GM19395 (cell line): ENCODE data around the gene ZKSCAN8.

Experiments
- ATAC-seq: cut with Tn5 transposase; IDR thresholded peaks from one replicate; pipeline ENCODE4 v1.9.1; 2021; ENCODE audit warnings: mild to moderate bottlenecking, moderate library complexity; ENCODE audit not compliant: unreplicated experiment

Gene ZKSCAN8

DNA sequence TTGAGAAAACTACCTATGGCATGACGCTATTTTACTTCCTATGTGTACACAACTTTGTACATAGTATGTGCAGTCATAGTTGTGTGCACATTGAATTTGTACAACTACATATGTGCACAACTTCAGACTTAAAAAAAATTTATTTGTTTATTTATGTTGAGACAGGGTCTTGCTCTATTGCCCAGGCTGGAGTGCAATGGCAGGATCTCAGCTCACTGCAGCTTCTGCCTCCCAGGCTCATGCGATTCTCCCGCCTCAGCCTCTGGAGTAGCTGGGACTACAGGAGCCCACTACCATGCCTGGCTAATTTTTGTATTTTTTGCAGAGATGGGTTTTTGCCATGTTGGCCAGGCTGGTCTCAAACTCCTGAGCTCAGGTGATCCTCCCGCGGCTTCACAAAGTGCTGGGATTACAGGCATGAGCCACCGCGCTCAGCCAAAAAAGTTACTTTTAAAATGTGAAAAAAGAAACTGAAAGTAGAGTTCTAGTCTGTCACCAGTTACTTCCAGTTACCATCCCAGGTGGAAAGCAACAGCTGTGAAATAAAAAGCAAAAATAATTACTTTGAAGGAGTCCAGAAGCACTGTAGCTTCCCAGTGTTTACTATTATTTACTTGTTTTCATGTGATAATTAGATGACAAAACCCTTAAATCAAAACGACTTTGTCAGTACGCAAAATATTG lies 1.7 kb upstream of the ZKSCAN8 start:
- ATAC-seq = no peak

DNA sequence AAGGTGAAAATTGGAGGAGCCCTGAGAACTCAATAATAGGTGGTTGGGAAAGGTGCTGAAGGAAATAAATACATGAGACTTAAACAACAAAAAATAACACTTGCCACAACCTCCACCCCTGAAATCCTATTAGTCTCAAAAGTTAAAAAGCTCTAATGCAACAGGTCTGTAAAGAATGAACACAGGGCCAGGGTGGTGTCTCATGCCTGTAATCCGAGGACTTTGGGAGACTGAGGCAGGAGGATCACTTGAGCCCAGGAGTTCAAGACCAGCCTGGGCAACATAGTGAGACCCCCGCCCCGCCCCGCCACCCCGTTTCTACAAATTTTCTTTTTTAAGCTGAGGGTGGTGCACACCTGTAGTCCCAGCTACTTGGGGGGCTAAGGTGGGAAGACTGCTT lies 1.1 kb upstream of the ZKSCAN8 start:
- ATAC-seq = no peak

DNA sequence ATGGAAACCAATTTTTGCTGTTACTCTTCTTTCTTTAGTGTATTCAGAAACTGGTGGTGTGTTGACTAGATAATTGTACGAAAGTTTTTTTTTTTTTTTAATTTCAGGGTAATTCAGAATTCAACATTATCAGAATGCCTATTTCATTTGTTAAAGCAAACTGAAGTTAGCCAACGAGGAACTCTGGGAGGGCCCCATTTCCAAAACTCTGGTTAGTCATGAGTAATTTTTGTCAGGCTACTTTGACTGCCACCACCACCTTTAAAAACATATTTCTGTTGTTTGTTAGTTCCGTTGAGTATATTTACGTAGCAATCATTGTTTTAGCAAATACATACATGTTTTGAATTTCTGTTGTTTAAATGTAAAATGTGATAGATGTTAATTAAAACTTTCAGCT lies 763 bp downstream of the ZKSCAN8 start:
- no peak for ATAC-seq

DNA sequence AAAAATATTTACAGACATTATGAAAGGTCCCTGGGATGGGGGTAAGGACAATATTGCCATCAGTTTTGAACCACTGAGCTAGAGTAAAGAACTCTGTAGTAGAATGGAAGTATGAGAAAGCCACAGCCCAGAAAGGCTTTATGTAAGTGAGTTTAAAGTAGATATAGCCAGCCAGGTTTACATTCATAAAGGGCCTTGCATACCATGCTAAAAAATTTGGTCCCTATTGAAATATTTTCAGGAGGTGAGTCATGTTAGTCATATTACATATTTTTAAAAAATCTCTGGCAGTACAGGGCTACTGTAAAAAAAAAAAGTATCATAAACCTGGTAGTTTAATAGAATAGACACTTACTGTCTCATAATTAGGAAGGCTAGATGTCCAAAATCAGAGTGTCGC lies 3.5 kb downstream of the ZKSCAN8 start:
- no peak for ATAC-seq

DNA sequence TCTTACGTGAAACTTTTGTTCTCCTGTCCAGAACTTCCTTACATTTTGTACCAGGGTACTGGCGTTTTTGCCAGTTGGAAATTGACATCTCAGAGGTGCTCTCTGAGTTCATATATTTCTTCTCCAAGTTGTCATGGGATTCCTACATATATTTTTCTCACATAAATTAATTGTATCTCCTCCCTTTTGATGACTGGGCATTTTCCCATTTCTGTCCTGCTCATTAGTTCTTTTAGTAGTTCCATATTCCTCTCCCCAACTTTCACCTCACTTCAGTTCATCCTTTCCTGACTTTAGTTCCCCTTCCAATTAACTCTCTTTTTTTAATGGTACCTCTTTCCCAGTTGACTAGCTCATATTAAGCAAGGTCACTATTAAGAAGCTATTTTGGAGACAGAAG lies 10.8 kb downstream of the ZKSCAN8 start:
- no peak for ATAC-seq

DNA sequence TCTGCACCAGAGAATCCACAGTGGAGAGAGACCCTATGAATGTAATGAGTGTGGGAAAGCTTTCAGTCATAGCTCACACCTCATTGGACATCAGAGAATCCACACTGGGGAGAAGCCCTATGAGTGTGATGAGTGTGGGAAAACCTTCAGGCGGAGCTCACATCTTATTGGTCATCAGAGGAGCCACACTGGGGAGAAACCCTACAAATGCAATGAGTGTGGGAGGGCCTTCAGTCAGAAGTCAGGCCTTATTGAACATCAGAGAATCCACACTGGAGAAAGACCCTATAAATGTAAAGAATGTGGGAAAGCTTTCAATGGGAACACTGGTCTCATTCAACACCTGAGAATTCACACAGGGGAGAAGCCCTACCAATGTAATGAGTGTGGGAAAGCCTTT lies 11.9 kb downstream of the ZKSCAN8 start:
- ATAC-seq = no peak

DNA sequence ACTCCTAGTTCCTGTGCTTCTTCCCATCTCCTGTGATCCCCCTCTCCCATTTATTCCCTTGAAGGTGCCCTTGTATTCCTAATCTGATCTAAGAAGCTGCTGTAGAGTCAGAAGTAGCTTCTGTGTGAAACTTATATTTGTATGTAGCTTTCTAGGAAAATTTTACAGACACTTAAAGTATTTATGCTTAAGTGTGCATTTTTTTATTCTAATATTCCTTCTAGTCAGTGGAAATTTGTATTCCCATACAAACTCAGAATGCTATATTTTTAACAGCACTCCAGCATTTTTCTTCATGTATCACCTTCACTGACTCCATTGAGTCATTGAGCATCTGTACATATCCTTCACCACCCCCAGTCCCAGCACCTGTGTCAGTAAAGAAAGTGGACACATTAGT lies 12.7 kb downstream of the ZKSCAN8 start:
- ATAC-seq = no peak

DNA sequence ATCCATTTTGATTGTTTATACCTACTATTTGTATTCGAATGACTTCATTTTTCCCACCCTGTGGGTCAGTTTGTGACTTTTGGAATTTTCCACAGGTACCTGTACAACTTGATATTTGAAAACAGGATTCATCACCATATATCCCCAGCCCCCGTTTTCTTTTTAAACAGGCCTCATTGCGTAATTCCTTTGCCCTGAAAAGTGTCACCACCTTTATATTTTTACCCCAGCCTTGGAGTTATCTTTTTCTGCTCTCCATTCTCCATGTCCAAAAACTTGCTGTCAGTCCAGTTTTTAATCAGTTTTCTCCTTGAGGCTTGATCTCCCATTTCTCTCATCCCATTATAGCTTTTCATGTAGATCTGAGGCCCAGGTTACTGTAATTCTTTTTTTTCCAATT lies 16.6 kb downstream of the ZKSCAN8 start:
- ATAC-seq = no peak

DNA sequence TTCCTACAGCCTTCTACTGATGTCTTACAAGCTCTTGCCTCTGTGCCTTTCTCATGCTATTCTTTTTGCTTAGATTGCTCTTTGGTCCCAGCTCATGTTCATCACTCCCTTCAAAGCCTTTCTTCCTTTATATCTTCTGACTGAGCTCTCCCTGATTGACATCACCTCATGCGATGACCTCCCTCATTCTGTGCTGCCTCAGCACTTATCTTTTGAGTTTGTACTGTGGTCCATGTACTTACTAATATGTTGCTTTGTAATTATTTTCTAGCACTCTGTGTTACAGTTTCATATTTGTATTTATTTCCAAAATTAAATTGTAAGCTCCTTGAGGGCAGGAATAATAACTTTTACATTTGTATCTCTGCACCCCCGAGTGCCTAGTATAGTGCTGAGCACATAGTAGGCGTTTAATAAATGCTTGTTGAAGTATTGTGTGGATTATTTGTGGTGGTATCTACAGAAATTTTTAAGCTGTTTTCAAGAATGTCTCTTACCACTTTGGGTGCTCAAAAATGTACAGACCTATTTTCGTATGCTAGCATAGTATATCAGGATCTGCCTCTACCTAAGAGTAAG lies 17.4 kb downstream of the ZKSCAN8 start:
- no peak for ATAC-seq

DNA sequence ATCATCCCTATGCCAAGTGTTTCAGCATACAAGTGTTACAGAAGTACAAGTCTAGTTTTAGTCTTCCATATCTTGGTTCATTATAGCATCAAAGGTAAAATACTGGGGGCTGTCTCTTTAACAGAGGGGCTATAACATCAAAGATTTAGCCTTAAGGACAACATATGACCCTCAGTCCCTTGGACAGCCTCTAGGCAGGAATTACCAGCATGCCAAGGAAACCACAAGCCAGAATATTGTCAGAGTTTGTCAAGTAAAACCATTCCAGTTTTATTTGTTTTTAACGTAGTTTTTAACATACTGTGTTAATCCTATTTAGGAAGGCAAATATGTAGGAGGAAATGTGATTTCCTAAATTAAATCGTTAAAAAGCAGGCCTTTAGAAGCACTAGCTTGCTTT lies 18.6 kb downstream of the ZKSCAN8 start:
- no peak for ATAC-seq

DNA sequence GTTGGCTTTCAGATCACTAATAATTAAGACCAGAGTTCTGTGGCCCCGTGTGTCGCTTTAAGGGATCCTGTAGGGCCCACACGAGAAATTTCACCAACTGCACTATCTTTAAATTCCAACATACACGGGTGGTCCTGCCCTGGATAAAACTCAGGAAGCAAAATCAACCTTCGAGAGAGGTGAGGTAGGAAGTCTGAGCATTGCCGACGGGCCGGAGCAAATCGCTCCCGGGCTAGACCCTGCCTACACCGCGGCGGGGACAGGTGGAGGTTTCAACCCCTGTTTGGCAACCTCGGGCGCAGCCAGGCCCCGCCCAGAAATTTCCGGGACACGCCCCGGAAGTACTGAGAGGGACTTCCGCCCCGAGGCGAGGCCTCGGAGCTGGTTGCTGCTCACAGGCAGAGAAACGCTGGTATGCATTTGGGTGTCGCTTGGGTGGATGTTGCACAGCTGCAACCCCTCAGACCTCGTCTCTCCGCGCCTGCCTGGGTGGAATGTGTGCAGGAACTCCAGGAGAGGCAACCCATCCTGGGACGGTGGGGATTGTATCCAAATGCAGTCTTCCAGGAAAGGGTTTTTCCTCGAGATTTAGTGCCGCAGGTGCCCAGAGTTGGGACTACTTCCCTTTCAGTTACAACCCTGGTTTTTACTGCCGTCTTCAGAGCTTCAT lies 19.9 kb downstream of the ZKSCAN8 start:
- peak; percentile 98 for ATAC-seq

DNA sequence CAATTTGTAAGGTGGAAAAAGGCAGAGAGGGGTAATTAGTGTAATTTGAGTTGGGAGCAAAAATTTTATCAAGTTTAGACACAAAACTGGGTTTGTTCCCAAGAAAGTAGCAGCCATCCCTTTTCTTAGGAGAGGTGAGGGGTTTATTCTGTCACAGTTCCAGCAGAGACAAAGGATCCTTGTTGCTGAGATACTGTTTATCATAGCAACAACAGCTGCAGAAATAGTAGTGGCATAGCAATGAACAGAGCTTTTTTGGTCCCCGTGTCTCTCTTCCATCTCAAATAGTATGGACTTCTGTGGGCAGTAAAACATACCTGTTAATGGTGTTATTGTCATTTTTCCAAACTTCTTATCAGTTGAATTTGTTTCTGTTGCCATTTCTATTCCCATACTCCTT lies 23.9 kb downstream of the ZKSCAN8 start:
- no peak for ATAC-seq

DNA sequence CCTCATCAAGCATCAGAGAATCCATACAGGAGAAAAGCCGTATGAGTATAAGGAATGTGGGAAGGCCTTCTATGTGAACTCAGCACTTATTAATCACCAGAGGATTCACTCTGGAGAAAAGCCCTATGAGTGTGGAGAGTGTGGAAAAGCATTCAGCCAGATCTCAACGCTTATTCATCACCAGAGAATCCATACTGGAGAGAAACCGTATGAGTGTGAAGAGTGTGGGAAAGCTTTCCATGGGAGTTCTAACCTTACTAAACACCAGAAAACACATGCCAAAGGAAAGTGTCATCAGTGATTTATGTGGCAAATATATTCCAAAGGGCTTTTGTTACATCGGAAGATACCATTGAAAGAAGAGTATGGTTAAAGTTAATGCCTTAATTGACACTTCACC lies 25.4 kb downstream of the ZKSCAN8 start:
- ATAC-seq = no peak

DNA sequence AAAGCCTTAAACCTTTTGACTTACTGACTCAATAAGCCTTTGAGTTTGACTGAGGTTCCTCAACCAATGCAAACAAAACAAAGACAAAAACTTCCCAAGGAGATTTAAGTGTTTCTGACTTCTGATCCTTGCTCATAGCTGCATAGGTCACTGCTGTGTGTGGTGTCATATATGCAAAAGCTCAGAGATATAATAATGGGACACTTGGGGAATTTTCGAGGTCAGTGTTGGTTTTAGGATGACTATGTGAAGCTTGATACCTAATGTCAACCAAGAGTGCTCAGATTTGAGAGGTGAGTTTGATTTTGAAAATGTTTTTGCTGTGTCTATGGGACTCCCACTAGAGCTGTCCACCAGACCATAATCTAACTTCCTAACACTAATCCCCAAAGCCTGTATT lies 26.2 kb downstream of the ZKSCAN8 start:
- no peak for ATAC-seq

DNA sequence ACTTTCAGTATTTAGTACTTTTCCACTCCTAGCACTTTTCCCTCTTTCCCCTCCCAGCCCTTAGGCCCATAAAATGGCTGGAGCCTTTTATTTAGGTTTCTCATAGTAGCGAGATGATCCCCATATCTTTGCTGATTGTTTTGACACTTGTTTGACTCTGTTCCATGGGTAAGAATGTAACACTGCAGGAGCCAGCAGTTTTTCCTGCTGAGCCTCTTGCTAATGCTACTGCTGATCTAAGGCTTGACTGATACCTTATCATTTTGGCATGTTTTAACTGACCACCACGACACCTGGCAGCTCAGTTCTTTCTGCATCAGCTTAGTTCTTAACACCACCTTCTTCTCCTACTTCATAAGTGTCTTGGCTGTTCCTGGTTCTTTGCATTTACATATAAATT lies 29.6 kb downstream of the ZKSCAN8 start:
- ATAC-seq = no peak

DNA sequence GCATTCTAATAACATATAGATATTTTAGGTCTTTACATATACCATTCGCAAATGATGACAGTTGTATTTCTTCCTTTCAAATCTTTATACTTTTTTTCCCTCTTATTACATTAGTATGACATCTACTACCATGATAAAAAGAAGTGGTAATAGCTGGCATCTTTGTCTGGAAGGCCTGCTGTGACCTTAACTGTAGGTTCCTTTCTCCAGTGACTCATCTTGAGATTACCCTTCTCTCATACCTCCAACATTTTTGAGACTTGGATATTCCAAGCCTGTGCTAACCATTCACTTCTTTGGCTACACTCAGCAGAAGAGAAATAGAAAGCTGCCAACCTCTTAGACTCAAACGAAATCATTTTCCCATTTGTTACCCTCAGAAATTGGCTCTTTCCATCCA lies 30.3 kb downstream of the ZKSCAN8 start:
- ATAC-seq = no peak

DNA sequence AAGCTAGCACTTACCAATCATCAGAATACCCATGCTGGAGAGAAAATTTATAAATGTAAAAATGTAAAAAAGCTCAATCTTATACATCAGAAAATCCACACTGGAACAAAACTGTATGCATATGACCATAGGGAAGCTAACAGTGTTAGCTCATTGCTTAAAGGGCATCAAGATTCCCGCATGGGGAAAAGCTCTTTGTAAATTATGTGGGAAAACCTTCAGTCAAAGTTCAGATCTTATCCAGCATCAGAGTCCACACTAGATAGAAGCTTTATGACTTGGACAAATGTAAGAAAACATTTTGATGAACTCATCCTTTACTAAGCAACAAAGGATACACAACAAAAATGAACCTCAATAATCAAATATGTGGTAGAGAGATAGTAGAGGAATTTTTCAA lies 34.7 kb downstream of the ZKSCAN8 start:
- no peak for ATAC-seq

DNA sequence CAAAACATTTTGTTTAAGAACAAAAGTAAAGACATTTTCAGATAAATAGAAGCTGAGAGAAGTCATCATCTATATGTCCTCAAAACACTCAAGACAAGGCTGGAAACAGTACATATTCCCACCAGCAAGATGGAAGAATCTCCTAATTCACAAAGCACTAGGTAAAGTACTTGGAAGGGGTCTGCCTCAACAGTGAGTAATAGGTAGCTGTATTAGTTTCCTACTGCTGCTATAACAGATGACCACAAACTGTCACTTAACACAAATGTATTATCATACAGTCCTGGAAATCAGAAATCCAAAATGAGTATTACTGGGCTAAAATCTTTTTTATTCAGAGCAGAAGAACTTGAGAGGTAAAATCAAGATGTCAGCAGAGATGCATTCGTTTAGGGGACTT lies 40.6 kb downstream of the ZKSCAN8 start:
- no peak for ATAC-seq

DNA sequence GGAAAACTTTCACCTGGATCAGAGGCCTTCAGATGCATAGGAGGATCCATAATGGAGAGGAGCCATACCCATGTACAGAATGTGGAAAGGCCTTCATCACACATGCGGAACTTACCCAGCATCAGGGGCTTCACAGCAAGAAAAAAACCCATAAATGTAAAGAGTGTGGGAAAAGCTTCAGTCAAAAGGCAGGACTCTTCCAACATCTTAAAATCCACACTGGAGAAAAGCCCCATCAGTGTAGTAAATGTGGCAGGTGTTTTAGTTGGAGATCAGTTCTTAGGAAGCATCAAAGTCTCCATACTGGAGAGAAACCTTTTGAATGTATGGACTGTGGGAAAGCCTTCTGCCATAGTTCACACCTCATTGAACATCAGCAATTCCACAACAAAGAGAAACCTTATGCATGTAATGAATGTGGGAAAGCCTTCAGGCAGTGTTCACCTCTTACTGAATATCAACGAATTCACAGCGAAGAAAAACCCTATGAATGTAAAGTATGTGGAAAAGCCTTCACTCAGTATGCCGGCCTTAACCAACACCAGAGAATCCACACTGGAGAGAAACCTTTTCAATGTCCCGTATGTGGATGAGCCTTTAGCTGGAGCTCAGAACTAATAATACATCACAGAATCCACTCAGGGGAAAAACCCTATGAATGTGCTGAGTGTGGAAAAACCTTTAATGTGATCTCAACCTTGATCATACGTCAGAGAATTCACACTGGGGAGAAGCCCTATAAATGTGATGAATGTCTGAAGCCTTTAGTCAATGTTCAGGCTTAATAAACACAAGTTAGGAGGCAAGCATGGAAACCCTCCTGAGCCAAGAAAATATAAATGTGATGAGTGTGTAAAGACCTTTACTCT lies 46.7 kb downstream of the ZKSCAN8 start:
- ATAC-seq = no peak

DNA sequence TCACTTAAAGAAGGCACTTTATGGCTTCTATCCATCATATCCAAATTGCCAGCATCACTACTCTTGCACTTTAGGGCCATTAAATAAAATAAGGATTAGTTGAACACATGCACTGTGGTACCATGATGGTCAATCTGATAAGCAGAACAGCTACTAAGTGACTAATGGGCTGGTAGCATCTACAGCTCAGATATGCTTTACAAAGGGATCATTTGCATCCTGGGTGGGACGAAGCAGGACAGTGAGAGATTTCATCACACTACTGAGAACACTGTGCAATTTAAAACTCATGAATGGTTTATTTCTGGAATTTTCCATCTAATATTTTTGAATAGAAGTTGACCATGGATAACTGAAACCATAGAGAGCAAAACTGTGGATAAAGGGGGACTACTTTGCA lies 58.3 kb downstream of the ZKSCAN8 start:
- ATAC-seq = no peak

DNA sequence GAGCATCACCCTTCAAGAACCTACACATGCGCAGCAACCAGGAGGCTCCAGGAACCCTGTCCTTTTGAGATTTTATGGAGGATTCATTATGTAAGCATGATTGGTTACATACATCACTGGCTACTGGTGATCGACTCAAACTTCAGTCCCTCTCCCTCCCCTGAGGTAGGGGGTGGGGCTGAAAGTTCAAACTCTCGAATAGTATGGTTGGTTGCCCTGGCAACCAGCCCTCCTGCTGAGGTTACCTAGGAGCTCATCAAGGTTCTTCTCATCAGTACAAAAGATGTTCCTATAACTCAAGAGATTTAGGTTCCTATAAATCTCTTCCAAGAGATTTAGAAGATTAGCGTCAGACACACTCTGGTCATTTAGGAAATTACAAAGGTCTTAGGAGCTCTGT lies 61.5 kb downstream of the ZKSCAN8 start:
- no peak for ATAC-seq

DNA sequence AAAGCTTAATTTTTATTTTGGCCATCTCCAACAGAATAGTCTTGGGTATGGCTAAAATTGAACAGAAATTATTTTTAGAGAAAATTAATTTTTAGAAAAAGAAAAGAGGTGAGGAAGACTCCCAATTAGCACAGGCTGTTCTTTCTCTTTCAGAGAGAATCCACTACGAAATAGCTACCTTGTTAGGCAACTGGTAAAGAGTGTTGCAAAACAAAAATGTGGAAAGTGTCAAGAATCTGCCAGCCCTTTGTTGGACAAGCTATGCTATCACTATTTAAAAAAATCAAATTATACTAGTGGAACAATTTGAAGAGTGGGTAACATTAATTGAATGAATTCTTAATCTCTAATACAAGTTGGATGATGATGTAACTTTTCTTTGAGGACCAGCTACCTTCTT lies 64.2 kb downstream of the ZKSCAN8 start:
- ATAC-seq = no peak
